NT2/D1 (cell line): Measurements from ENCODE around the gene CYP2S1.
A peak's percentile ranks its signal among the peaks of the same experiment; 100 is the strongest.

ENCODE experiments used
- DNase-seq: peaks from one replicate; pipeline ENCODE4 v3.0.0-alpha.2; 2011; ENCODE audit warnings: low read depth, low spot score
- H3K27me3 ChIP-seq: 2 replicates; pipeline ENCODE4 v1.6.0; 2011; ENCODE audit warnings: mild to moderate bottlenecking; ENCODE audit not compliant: insufficient read length, insufficient read depth
- H3K36me3 ChIP-seq: 2 replicates; pipeline ENCODE4 v1.6.1; 2011; ENCODE audit warnings: mild to moderate bottlenecking, low read length, mixed read lengths; ENCODE audit not compliant: insufficient read depth, insufficient read length
- H3K4me1 ChIP-seq: 2 replicates; pipeline ENCODE4 v1.5.1; 2011; ENCODE audit not compliant: insufficient read depth, insufficient read length
- H3K4me3 ChIP-seq: 2 replicates; pipeline ENCODE4 v1.5.1; 2011; ENCODE audit warnings: low read depth; ENCODE audit not compliant: insufficient read length
- H3K9ac ChIP-seq: 2 replicates; pipeline ENCODE4 v1.6.0; 2011; ENCODE audit warnings: low read depth; ENCODE audit not compliant: insufficient read length
- H3K9me3 ChIP-seq: 2 replicates; pipeline ENCODE4 v1.5.1; 2011; ENCODE audit warnings: mild to moderate bottlenecking, low read length; ENCODE audit not compliant: insufficient read depth
- SUZ12 ChIP-seq: IDR thresholded peaks from 2 replicates; pipeline ENCODE4 v1.6.1; 2011; ENCODE audit not compliant: insufficient read length, insufficient read depth; ENCODE audit errors: extremely low read depth
- YY1 ChIP-seq: IDR thresholded peaks from 2 replicates; pipeline ENCODE4 v1.6.1; 2011; ENCODE audit not compliant: insufficient read length, insufficient read depth
- ZNF274 ChIP-seq: IDR thresholded peaks from 2 replicates; pipeline ENCODE4 v1.6.1; 2011; ENCODE audit warnings: mild to moderate bottlenecking, low read depth, low read length

CYP2S1 gene

DNA sequence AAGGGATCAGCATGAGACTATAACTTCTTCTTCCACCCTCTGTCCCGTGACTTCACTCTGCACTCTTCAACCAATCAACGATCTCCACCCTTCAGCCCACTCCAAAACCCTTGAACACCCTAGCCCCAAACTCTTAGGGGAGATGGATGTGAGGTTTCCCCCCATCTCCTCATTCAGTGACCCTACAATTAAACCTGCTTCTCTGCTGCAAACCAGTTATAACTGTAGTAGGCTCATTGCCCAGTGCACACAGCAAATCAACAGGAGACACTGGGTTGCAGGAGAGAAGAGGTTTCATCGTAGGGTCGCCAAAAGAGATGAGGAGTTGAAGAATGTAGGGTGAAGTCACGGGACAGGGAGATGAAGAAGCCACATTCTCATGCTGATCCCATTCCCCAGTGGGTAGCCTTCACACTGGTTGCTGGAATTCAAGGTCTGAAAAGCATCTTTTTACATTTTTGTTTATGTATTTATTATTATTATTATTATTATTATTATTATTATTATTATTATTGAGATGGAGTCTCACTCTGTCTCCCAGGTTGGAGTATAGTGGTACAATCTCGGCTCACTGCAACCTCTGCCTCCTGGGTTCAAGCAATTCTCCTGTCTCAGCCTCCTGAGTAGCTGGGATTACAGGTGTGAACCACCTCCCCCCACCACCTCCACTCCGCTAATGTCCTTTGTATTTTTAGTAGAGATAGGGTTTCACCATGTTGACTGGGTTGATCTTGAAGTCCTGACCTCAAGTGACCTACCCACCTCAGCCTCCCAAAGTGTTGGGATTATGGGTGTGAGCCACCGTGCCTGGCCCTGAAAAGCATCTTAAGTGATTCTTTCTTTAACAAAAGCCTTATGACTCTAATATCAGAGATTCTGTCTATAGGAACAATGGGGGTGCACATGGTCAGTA lies 5.8 kb upstream of the CYP2S1 start:
- Histone ChIP-seq H3K4me1 (peaks cover 4% of the 10 kb centered on the region), H3K4me3 (no peak overlapping the region), H3K9ac (no peak overlapping the region), H3K27me3 (no peaks in the 10 kb centered on the region), H3K36me3 (no peaks in the 10 kb centered on the region), H3K9me3 (no peaks in the 10 kb centered on the region)
- DNase-seq: no peak
- TF ChIP-seq YY1 (no peak), ZNF274 (no peak), SUZ12 (no peak)

DNA sequence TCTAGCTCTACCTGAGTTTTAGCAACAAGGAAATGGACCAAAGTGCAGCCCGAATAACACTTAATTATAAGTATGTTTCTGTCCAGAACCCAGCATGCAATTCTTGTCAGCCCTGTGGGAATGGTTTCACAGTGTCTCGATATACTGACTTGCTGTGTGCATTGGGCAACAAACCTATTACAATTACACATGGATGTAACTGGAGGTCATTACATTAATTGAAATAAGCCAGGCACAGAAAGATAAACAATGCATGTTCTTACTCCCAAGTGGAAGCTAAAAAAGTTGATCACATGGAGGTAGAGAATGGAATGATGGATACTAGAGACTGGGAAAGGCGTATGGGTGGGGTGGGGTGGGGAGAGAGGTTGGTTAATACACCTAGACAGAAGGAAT lies 5.1 kb upstream of the CYP2S1 start:
- Histone ChIP-seq H3K27me3 (no peaks in the 10 kb centered on the region), H3K9me3 (no peaks in the 10 kb centered on the region), H3K4me3 (no peak overlapping the region), H3K4me1 (peaks cover 4% of the 10 kb centered on the region), H3K9ac (no peak overlapping the region), H3K36me3 (no peaks in the 10 kb centered on the region)
- no peak for TF ChIP-seq YY1
- no peak for TF ChIP-seq SUZ12
- DNase-seq: no peak

DNA sequence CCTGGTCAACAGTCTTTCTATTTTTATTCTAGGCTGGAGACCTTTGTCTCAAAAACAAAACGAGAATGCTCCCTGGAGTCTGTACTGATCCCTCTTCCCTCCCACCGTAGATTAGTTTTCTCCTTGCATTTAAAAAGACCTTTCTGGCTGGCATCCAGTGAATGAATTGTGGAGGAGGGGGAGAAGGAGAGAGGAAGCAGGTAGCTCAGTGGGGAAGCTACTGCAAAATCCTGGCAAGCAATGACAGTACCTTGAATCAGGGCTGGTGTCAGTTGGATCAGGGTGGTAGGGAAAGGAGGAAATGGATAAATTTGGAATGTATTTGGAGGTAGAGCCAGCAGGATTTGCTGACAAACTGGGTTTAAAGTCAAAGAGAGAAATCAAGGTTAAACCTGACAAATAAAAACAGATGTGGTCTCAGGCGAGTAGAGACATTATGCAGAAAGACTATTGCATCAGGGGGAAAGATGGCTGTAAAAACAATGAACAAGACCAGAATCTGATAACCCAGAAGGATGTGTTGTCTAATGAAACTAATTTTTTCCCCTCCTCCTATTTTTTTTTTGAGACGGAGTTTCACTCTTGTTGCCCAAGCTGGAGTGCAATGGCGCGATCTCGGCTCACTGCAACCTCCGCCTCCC lies 3.5 kb upstream of the CYP2S1 start:
- TF ChIP-seq SUZ12 (no peak), ZNF274 (no peak), YY1 (no peak)
- peak; percentile 84 for DNase-seq
- no peak overlapping the region for H3K9ac ChIP-seq
- H3K36me3 ChIP-seq: peaks cover 1% of the 10 kb centered on the region
- H3K4me3 ChIP-seq: no peak overlapping the region
- peaks cover 8% of the 10 kb centered on the region for H3K4me1 ChIP-seq
- no peaks in the 10 kb centered on the region for H3K9me3 ChIP-seq
- no peaks in the 10 kb centered on the region for H3K27me3 ChIP-seq

DNA sequence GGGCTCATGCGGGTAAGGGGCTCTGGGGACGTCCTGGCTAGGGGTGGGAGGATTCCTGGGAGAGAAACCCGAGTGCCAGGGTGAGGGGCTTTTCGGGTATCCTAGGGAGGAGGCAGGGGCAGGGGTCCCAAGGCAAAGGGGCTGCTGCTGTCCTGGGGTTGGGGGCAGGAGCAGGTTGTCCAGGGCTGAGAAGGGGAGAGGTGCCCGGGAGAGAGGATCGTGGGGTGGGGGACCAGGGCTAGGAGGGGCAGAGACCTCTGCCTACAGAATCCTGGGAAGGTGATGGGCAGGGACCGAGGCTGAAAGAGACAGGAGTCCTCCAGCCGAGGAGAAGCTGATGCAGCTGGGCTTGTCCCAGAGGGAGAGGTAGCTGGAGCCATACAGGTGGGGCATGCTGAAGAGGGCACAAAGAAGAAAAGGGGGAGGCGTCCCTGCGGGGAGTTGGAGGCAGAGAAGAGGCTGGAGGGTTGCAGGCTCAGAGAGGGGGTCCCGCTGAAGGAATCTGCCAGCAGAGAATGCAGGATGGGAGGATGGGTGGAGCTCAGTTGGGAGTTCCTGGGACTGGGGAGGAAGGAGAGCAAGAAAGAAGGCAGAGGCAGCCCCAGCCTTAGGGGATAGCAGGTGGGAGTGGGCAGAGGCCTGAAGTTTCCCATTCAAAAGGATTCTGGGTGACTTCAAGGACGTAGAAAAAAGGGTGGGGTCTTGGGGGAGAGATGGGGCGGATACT lies 574 bp downstream of the CYP2S1 start:
- Histone ChIP-seq H3K9ac (peak overlapping the region; percentile 94), H3K4me3 (peak overlapping the region; percentile 82), H3K4me1 (peaks cover 12% of the 10 kb centered on the region), H3K27me3 (no peaks in the 10 kb centered on the region), H3K36me3 (peaks cover 29% of the 10 kb centered on the region), H3K9me3 (no peaks in the 10 kb centered on the region)
- DNase-seq: no peak
- TF ChIP-seq YY1 (no peak), ZNF274 (no peak), SUZ12 (no peak)

DNA sequence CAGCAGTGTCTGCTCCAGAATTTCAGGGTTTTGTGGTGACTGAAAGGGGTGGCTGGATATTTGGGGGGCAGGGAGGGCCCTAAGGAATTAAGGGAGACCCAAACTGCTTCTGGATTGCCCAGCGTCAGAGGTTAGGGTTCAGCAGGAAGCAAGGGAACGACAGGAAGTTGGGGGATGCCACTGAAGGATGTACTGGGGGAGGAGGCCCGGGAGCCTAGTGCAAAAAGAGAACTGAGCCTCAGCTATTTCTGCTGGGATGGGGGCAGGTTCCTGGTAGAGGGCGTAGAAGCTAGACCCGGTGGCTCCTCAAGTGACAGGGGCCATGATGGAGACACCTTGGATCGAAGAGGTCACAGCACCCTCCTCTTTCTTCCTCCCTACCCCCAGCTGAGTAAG lies 1.1 kb downstream of the CYP2S1 start:
- Histone ChIP-seq H3K9ac (peak overlapping the region; percentile 94), H3K36me3 (peaks cover 34% of the 10 kb centered on the region), H3K9me3 (no peaks in the 10 kb centered on the region), H3K27me3 (no peaks in the 10 kb centered on the region), H3K4me1 (peaks cover 12% of the 10 kb centered on the region), H3K4me3 (peak overlapping the region; percentile 82)
- TF ChIP-seq ZNF274 (no peak), SUZ12 (no peak), YY1 (no peak)
- DNase-seq: no peak

DNA sequence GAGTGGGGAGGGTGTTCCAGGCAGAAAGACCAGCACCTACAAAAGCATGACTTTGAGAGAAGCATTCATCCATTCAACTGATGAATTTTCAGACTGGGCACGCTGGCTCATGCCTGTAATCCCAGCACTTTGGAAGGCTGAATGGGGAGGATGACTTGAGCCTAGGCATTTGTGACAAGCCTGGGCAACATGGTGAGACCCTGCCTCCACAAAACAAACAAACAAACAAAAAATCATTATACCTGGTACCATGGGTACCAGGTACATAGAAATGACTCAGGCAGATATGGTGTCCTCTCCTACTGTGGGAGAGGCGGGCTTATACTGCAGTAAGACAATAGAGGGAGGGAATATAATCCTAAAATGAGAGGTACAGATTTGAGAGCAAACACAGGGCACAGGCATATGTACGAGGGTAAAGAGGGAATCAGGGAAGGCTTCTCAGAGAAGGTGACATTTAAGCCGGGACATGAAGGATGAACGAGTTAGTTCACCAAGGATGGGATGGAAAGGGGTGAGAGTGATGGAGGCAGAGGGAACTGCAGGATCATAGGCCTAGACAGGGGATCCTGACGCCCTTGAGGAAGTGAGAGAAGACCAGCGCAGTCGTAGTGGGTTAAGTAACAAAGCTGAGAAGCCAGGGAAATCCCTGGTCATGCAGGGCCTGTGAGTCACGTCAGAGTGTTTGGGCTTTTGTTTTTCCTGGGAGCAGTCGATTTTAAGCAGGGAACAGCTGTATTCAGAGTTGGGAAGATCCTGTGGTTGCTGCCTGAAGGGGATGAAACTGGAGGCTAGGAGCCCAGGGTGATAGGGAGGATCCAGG lies 2.9 kb downstream of the CYP2S1 start:
- TF ChIP-seq SUZ12: no peak
- TF ChIP-seq YY1: no peak
- no peak for TF ChIP-seq ZNF274
- no peaks in the 10 kb centered on the region for H3K27me3 ChIP-seq
- DNase-seq: no peak
- no peak overlapping the region for H3K4me3 ChIP-seq
- no peaks in the 10 kb centered on the region for H3K9me3 ChIP-seq
- H3K4me1 ChIP-seq: peaks cover 10% of the 10 kb centered on the region
- no peak overlapping the region for H3K9ac ChIP-seq
- H3K36me3 ChIP-seq: peaks cover 39% of the 10 kb centered on the region
